DMS114 treated with DMSO at 0.1 percent for 48 hours (cell line): ENCODE data around the gene CNPY1.

ENCODE experiments used
- DNase-seq: peaks from one replicate; lab custom pipeline; 2025; ENCODE audit not compliant: unreplicated experiment; lab: John Stamatoyannopoulos, UW

The CNPY1 gene

GRCh38 chr7:155514296-155514695, 32.1 kb downstream of the CNPY1 start:
- DNase-seq, result no peak

- no peak for DNase-seq
Observed at GRCh38 chr7:155513543-155514285, 32.6 kb downstream of the CNPY1 start.

- DNase-seq, result no peak
Observed at GRCh38 chr7:155512246-155512887, 34.0 kb downstream of the CNPY1 start.

- DNase-seq, result no peak
Observed at GRCh38 chr7:155511702-155511996, 34.7 kb downstream of the CNPY1 start.

- DNase-seq, result no peak
Observed at GRCh38 chr7:155510975-155511701, 35.2 kb downstream of the CNPY1 start.

GRCh38 chr7:155509725-155510551, 36.4 kb downstream of the CNPY1 start:
- peak; percentile 40 for DNase-seq

- DNase-seq, result no peak
Observed at GRCh38 chr7:155509359-155509724, 37.0 kb downstream of the CNPY1 start.

- DNase-seq, result no peak
Observed at GRCh38 chr7:155508376-155509358, 37.7 kb downstream of the CNPY1 start.

- DNase-seq, result no peak
Observed at GRCh38 chr7:155507576-155507975, 38.8 kb downstream of the CNPY1 start.

- DNase-seq, result no peak
Observed at GRCh38 chr7:155506854-155507337, 39.5 kb downstream of the CNPY1 start.

- DNase-seq, result no peak
Observed at GRCh38 chr7:155505422-155505793, 41.0 kb downstream of the CNPY1 start.

GRCh38 chr7:155497149-155497901, 49.0 kb downstream of the CNPY1 start:
- no peak for DNase-seq

GRCh38 chr7:155496267-155497005, 49.9 kb downstream of the CNPY1 start:
- no peak for DNase-seq

- no peak for DNase-seq
Observed at GRCh38 chr7:155495440-155496248, 50.7 kb downstream of the CNPY1 start.

GRCh38 chr7:155494551-155494950, 51.8 kb downstream of the CNPY1 start:
- DNase-seq, result no peak

- no peak for DNase-seq
Observed at GRCh38 chr7:155493744-155494538, 52.4 kb downstream of the CNPY1 start.

- DNase-seq, result no peak
Observed at GRCh38 chr7:155491812-155492211, 54.5 kb downstream of the CNPY1 start.
